C1 segment of cervical spinal cord (tissue), 14 donors: ENCODE measurements around the gene ACOXL.

Source experiments
- DNase-seq, 14 donors: peaks; one replicate each; lab custom pipeline; 2025; lab: John Stamatoyannopoulos, UW

ACOXL gene

DNA sequence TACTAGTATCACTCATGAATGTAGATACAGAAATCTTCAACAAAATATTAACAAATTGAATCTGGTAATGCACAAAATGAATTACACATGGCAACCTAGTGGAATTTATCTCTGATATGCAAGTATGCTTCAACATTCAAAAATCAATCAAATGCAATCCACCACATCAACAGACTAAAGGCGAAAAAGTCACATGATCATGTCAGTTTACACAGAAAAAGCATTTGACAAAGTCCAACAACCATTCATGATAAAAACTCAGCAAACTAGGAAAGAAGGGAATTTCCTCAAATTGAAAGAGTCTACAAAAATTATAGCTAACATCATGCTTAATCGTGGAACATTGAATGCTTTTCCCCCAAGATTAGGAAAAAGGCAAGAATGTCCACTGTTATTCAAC is 237.8 kb downstream of the ACOXL start:
- DNase-seq = no peak

DNA sequence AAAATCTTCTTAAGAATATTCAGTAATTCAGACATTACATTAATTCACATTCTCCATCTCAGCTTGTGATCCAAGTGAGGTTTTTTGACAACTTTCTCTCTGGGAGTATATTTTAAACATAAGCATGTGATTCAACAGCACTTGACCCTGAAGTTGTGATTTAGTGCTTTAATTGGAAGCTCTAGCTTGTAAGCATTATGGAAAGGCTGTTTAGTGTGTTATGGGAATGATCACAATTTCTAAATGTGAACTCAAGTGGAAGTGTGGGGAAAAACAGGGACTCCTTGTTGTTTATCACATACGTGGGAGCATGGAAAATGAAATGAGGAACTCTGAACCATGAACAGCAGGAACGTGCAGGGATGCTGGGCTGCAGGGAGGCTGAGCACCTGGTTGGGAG is 239.4 kb downstream of the ACOXL start:
- no peak for DNase-seq

DNA sequence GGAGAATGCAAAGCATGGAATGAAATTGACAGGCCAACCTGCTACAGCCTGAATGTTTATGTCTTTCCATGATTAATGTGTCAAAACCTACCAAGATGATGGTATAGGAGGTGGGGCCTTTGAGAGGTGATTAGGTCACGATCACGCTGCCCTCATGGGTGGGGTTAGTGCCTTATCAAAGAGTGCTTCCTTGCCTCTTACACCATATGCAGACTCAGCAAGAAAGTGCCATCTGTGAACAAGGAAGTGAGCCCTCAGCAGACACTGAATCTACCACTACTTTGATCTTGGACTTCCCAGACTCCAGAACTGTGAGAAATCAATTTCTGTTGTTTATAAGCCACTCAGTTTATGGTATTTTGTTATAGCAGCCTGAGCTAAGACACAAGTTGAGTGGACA is 240.9 kb downstream of the ACOXL start:
- DNase-seq = no peak

DNA sequence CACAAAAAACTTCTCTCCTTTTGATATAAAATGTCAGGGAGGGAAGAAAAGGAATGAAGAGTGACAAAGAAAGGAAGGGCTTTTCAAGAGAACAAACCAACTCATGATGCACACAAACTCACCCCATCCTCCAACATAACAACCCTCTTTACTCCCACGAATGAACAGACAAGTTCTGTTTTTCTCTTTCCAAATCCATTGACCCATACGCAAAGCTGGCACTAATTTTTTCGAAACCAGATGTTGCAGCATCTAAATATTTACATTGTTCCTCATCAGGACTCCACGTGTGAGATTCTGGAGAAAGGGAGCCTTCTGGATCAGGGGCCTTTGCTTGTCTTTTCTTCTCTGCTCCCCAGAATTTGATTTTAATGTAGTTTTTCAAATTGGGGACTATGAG is 245.0 kb downstream of the ACOXL start:
- DNase-seq = no peak

DNA sequence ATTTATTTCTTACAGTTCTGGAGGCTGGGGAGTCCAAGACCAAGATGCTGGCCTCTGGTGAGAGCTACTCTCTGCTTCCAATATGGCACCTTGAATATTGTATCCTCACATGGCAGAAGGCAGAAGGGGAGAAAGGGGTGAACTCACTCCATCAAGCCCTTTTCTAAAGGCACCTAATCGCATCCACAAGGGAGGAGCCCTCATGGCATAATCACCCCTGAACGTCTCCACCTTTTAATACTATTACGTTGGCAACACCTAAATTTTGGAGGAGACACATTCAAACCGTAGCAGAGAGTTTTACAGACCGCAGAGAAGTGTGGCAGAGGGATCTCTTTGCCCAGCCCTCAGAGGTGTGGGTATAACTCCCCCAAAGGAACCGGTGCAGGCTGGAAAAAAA is 245.8 kb downstream of the ACOXL start:
- DNase-seq = no peak

DNA sequence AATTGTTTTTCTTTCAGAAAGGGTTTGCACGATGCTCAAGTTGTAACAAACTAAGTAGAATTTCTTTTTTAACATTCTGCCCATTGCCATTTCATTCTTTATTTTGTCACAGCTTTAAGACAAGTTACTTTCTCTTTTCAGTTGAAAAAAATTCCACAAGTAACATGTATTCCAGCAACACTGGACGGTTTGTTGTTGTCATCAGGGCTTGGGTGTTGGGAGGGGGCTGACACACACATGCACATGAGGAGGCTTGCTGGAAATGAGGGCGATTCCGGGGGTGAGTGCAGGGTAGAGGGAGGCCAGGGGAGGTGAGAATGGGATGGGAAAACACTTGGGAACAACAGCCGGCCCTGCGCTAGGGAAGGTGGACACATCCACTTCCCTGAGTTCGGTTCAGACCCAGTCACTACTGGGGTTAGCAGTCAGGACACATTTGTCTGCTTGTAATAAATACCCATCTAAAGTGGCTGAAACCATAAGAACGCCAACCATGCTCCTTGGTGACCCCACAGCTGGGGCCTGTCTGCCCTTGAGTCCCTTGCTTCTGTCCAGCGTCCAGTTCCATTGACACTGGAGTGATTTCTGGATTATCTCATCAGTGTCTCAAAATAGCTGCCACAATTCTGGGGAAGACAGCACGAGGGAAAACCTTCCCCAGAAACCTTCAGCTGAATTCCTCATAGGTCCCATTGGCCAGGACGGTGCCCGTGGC is 246.5 kb downstream of the ACOXL start:
- DNase-seq = no peak

DNA sequence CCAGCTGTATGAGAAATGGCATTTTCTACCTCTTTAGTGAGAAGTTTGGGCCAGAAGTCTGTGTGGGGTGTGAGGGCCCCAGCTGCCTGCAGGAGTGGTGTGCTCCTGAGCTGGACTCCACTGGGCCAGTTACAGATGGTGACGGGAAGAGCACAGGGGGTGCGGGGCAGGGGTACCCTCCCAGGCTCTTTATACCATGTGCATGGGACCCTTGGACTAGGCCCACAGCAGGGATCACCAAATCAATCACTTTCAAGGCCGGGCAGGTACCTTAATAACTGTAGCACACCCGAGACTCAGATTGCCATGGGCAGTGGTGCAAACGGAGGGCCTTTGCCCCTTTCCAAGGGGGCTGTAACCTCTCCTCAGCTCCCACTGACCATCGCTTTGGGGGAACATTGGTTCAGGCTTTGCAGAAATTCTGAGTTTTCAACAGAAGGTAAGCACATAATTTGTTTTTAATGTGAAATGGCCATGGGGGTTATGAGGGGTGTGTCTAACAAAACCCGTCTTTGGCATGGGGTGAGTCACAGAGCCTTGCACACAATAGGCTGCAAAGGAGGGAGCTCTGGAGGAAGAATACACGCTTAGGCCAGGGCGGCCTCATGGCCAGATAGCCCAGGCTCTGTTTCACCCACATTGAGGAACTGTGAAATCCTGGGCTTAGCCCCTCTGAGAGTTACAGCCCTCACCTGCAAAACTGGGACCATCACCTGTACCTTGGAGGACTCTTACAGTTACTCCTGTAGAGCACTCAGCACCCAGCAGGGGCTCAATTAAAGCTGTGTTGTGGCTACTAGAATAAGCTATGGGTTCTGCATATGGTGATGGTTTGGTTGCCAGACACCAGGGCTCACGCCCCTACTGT is 247.3 kb downstream of the ACOXL start:
- DNase-seq = no peak

DNA sequence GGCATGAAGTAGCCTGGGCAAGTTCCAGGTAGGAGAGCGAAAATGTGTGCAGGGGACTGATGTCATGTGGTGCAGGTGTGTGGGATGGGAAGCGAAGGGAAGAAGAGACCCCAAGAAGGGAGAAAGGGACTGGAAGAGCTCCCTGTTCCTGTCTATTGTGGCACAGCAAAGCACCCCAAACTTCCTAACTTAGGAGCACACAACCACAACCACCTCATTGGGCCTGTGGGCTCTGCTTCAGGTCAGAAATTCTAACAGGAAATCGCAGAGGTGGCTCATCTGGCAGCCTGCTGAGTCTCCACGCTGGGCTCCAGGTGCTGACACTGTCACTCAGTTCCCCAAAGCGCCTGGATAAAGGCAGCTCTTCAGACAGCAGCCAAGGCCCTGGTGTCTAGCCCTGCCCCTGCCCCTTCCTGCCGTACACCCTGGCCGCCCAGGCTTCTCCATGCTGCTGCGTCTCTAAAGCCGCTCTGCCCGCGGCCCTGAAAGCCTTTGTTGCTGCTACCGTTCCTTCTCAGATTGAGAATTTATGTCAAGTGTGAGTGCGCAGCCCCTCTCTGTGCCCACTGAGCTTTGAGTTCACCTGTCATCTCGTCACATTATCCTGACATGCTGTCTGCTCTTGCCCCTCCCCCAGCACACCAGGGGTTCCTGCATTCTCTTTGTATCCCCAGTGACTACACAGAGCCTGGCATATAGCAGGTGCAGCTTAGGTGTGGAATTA is 248.1 kb downstream of the ACOXL start:
- no peak for DNase-seq

DNA sequence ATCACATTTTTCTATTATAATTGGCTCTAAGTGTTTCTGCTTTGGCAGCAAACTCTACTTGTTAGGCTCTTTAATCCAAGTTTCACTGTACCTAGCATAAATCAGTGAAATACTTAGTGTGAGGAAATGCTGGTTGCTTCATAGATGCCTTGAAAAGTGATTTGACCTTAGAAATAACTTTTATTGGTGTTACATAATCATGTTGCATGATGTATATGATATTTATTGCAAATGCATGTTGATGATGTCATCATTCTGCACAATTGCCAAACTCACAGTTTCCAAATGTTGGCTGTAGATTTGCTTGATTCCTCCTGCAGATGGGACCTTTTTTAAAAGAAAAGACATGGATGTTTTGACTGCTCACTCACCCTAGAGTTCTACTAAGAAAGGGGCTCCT is 250.8 kb downstream of the ACOXL start:
- no peak for DNase-seq

DNA sequence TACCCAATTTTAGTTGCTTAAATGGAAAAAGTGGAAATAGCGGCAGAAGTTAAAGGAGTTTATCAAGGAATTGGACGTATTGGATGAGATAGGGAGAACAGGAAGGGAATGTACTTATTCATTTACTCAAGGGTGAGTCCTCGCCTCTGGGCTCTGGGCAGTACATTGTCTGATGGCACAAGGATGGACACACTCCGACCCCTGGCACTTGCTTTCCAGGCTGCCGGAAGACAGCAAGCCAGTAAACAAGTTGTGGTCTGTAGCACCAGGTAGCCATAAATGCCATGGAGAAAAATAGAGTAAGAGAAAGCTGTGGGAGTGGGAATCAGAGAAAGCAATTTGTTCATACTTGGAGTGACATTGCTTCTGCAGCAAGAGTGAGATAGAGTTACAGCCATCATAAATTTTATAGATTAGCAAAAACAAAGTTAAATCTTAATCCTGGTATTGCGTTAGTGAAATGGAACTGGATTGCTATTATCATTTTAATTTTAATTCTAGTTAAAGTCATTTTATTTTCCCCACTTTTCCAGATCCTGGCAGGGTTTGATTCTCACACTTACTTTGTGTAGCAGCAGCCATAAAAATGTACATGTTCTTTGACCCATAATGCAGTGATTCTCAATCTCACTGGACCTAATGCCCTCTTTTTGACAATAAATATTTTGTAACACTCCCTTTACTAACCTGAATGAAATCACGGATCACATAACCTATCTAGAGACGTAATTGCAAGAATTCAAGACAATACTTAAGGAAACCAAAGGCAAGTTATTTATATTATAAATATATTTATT is 252.5 kb downstream of the ACOXL start:
- no peak for DNase-seq

DNA sequence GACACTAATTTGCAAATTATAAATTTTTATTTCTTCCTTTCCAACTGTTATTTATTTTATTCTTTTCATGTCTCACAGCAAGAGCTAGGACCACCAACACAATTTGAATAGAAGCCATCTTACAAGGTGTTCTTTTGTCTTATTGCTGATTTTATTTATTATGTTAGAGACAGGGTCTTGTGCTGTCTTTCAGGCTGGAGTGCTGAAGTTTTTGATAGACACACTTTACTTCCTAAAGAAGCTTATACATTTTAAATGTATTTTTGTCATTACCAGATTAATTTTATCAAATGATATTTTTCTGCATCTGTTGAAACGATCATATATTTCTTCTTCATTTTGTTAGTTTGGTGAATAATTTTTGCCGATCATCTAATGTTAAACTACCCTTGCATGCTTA is 258.1 kb downstream of the ACOXL start:
- no peak for DNase-seq

DNA sequence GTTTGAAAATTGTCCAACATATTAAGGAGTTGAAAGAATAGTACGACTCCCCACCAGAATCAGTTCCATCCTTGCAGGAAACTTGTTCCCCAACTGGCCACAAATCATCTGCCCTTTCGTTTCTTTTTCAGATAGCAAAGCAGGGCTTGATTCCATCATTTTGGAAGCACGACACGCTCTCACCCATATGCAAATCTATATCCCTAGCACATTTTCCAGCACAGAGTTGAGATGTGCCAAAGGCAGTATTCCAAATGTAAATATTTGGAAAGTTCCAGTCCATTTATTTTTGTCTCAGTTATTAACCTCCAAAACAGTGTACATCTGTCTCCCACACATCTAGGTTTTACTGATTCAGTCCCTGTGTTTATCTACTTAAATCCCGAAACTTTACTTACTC is 259.5 kb downstream of the ACOXL start:
- DNase-seq = no peak

DNA sequence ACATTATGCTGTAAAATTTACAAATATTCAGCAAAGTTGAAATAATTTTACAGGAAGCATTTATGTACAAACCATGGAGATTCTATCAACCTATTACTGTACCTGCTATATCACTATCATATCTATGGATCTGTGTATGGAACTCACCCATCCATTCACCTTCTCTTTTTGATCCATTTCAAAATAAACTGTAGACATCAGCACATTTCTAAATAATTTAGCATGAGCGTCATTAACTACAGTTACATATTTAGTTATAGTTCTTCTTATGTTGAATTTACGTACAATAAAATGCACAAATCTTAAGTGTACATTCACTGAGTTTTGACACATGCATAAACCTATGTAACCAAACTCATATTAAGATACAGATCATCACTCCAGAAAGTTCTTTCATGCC is 260.5 kb downstream of the ACOXL start:
- DNase-seq = no peak

DNA sequence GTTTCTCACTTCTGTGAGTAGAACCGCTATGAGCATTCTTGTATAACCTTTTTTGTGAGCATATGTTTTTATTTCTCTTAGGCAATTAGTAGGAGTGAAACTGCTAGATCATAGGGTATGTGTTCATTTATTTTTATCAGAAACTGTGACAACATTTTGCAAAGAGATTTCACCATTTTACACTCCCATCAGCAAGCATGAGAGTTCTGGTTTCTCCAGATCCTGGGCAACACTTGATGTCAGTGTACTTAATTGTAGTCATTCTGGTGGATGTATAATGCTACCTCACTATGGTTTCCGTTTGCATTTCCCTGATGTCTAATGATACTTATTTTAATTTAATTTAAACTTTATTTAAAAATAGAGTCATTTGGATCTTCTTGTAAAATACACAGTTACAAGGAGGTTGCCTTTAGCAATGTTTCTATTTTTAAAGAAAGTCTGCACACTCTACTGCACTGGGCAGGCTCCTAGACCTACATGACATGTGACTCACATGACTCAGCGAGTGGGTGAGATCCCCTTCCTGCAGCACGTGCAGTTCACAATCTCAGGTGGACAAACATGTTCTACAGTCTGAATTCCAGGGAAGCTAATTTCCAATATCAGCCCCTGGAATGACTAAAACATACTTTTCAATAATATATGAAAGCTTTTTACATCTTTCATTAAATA is 261.3 kb downstream of the ACOXL start:
- no peak for DNase-seq

DNA sequence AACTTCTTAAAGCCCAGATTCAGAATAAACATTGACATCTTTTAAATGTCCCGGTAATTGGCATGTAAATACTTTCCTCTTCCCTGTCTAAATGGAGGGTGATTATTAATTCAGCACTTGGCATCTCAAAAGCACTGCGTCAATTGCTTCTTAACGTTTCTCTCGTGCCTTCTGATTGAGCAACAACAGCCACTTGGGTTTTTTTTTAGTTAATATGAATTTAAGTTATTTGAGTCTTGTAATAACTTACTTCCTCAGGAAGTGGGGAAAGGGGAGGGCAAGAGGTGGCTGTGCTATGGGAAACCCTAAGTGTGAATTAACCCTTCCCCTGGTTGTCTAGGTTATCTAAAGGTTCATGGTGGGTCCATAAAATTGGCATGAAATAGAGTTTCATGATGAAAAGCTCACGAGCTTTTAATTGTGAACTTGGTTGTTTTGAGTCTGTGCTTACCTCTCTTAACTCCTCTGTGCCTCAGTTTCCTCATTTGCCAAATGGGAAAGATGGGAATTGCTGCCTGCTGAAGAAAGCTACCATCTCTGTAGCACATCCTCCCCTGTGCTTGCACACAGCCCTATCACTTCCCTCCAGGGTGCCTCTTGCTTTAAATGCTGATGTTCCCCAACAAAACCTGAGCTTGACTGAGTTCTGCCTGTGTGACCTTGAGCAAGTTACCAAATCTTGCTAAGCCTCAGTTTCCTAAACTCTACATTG is 262.0 kb downstream of the ACOXL start:
- no peak for DNase-seq

DNA sequence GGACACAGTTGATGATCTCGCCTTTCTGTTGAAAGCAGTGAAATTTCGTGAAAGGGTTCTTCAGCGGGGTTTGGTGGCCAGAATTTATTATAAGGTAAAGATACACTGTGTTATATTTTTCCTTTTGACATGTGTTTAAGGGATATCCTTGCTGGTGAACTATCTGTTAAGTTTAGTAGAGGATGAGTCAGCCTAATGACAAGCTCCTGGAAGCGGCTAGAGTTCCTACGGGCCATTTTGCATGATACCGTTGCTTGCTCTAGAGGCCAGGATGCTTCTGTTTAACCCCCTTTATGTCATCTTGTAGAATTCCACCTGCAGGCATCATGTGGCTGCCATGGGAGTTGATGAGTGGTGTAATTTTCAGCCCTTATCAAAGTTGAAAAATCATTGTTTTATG is 263.5 kb downstream of the ACOXL start:
- DNase-seq = no peak

DNA sequence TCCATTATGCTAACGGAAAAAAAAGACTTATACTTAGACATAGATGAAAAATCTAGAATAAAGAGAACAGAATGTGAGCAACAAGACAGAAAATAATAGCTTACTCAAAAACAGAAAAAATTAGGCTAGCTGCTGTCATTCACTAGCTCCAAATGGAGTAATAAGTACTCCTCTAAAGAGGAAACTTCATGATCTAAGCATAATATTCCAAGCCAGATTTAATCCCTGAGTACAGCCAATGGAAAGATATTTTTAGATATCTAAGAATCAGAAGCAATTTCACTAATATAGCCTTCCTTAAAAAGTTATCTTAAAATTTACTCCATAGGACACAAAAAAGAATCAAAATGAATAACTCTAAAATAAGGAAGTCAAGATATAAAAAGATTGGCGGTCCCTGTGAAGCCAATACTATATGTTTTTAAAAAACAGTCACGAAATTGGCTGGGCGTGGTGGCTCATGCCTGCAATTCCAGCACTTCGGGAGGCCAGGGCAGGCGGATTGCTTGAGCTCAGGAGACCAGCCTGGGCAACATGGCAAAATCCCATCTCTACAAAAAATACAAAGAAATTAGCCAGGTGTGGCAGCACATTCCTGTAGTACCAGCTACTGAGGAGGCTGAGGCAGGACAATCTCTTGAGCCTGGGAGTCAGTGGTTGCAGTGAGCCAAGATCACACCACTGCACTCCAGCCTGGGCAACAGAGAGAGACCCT is 265.1 kb downstream of the ACOXL start:
- DNase-seq = no peak

DNA sequence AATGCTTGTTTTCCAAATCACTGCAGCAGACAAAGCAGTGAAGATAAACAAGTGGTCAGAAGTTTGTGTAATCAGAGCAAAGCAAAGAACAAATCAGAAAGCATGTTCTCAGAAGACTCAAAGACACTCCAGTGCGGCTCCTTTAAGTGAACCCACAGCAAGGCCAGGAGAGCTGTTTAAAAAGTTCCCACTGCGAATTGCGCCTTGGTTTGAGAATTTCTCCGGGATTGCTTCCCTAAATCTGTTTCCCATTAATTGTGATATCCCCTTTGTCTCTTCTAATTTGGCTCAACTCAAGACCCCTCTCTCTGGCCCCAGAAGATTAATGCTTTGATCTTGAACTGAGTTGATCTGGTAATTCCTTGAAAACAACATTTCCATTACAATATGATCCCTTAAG is 265.9 kb downstream of the ACOXL start:
- no peak for DNase-seq

DNA sequence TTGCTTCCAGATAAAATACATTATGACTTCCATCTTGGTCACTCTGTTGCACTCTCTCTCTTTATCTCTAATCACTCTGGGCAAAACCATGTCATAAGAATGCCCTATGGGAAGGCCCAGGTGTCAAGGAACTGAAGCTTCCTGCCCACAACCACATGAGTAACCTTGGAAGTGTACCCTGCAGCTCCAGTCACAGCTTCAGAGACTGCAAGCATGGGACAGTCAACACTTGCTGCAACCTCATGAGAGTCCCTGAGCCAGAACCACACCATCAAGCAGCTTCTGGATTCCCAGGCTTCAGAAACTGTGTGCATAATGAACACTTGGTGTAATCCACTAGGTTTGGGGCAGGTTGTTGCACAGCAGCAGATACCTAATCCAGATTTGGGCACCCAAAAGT is 267.3 kb downstream of the ACOXL start:
- no peak for DNase-seq

DNA sequence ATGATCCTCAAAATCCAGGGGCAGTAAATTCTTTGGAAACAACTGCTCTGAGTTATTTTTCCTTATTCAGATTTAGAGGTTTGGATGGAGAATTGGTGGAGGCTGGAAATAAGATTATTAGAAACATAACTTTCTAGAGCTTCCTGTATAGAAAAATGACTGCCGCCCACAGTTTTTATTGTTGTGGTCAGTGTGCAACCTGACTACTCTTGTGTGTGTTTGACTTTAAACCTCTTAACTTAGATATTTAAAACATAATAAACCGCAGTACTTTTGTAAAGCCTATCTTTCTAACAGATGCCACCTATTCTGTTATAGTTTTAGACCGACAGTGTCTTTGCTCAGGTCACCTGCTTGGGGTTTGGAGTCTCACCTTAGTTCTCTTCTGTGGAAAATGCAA is 272.9 kb downstream of the ACOXL start:
- DNase-seq = no peak
